Activated CD4-positive, alpha-beta memory T cell treated with anti-CD3 and anti-CD28 coated beads for 36 hours (primary cell): Measurements from ENCODE around the gene GOLGA2. TPM values are rescaled to one million over a fixed set of nuclear protein-coding genes. Genes with fewer than 3 reads are reported as not detected.

ENCODE experiments used
- CTCF ChIA-PET: fragments of 350-600 bp; sonication (Branson Sonifier 250); formaldehyde crosslinking; loops from one replicate; lab custom pipeline; 2021; ENCODE audit warnings: antibody characterized with exemption, inconsistent platforms; lab: Charles Lee
- POLR2A ChIA-PET: fragments of 350-600 bp; sonication (Branson Sonifier 250); formaldehyde crosslinking; loops from one replicate; lab custom pipeline; 2021; ENCODE audit warnings: antibody characterized with exemption; lab: Charles Lee
- DNase-seq: peaks from one replicate; pipeline ENCODE4 v3.0.0-alpha.2; 2020
- H3K27ac Mint-ChIP-seq: one replicate; pipeline ENCODE4 v1.8.0; 2021; ENCODE audit warnings: mixed read lengths
- H3K27me3 Mint-ChIP-seq: one replicate; pipeline ENCODE4 v1.8.0; 2021; ENCODE audit warnings: mixed read lengths
- H3K36me3 Mint-ChIP-seq: one replicate; pipeline ENCODE4 v1.8.0; 2021; ENCODE audit warnings: mixed read lengths
- H3K4me1 Mint-ChIP-seq: one replicate; pipeline ENCODE4 v1.8.0; 2021; ENCODE audit warnings: low read depth, mixed read lengths
- H3K4me3 Mint-ChIP-seq: one replicate; pipeline ENCODE4 v1.8.0; 2021; ENCODE audit warnings: mild to moderate bottlenecking, mixed read lengths
- H3K9me3 Mint-ChIP-seq: one replicate; pipeline ENCODE4 v1.8.0; 2021; ENCODE audit warnings: mixed read lengths
- intact Hi-C: fragments of 100-400 bp; cut with micrococcal nuclease; formaldehyde crosslinking; loops from one replicate; pipeline ENCODE4 v1.15.1; 2023
- total RNA-seq, 2 experiments: library from RNA; stranded (reverse); gene quantifications; one replicate each; pipeline ENCODE4 v1.2.3, GENCODE V29; 2021

The GOLGA2 gene
- total RNA-seq, 2 experiments from 2014 or later: 34.4 to 42.9 TPM

DNA sequence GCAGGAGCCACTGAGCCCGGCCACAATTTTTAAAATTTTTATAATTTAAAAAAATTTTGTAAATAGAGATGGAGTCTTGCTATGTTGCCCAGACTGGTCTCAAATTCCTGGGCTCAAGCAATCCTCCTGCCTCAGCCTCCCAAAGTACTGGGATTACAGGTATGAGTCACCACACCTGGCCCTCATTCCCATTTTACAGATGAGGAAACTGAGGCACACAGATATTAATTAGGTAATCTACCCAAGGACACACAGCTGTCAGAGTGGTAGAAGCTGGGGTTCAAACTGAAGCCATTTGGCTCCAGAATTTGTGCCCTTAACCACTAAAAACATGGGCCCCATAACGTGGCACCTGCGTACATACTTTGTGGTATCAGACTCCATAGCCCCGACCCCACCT lies 38.9 kb upstream of the GOLGA2 start:
- Mint-ChIP-seq H3K9me3 (no peaks in the 10 kb centered on the region), H3K4me3 (no peak overlapping the region), H3K4me1 (no peaks in the 10 kb centered on the region), H3K27ac (no peak overlapping the region), H3K36me3 (peaks cover 13% of the 10 kb centered on the region), H3K27me3 (no peaks in the 10 kb centered on the region)
- intact Hi-C loops: no loop called here
- POLR2A ChIA-PET: no interaction called here
- CTCF ChIA-PET: no interaction called here
- DNase-seq: no peak

DNA sequence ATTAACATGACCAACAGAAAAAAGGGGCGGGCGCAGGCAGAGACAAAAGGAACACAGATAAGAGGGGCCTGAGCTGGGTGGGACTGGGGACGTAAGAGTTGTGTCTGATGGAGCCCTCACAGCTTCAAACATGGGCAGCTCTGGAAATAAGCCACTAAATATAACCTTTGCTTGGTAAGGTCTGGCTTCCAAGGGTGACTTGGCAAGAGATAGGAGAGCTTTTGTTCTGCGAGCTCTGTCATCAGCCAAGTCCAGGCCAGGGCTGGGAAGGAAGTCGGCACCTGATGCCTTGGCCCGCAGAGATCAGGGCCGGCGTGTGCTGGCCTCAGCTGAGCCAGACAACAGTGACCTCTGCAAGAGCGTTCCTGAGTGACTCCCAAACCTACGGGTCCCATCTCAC lies 34.7 kb upstream of the GOLGA2 start:
- Mint-ChIP-seq H3K4me3 (no peak overlapping the region), H3K9me3 (no peaks in the 10 kb centered on the region), H3K27ac (no peak overlapping the region), H3K36me3 (peaks cover 22% of the 10 kb centered on the region), H3K4me1 (no peaks in the 10 kb centered on the region), H3K27me3 (no peaks in the 10 kb centered on the region)
- CTCF ChIA-PET: interaction anchor here (0.6 to 2.6 kb wide), 3 partner anchors 11 to 128 kb away, joined by 3 to 10 read pairs (median 4); no protein-coding TSS in a partner anchor
- DNase-seq: no peak
- intact Hi-C loops: no loop called here
- POLR2A ChIA-PET: interaction anchor here (0.9 kb wide), 1 partner anchor 36 kb away, joined by 4 read pairs; no protein-coding TSS in a partner anchor

DNA sequence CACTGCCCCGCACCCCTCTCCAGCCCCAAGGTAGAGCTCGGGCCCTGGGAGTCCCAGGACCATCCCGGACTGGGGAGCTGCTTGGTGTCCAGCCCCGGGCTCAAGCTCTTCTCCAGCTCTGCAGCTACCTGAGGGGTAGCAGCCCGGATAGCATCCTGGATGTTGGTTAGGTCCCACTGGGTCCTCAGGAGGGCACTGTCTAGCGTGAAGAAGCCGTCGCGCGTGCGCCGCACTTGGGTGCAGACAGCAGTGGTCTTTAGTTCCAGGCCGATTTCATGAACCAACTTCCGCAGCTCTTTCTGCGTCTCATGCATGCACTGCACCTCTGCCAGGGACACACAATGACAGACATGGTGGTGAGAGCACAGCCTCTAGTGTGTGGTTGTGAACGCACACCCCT lies 33.7 kb upstream of the GOLGA2 start:
- no peak overlapping the region for H3K4me3 Mint-ChIP-seq
- ChIA-PET POLR2A (no interaction called here), CTCF (interaction anchor here (1.3 to 2.6 kb wide), 2 partner anchors 14 to 32 kb away, joined by 3 to 10 read pairs; no protein-coding TSS in a partner anchor)
- DNase-seq: no peak
- no peaks in the 10 kb centered on the region for H3K9me3 Mint-ChIP-seq
- H3K4me1 Mint-ChIP-seq: no peaks in the 10 kb centered on the region
- no peak overlapping the region for H3K27ac Mint-ChIP-seq
- intact Hi-C loops: no loop called here
- H3K27me3 Mint-ChIP-seq: no peaks in the 10 kb centered on the region
- peaks cover 22% of the 10 kb centered on the region for H3K36me3 Mint-ChIP-seq

DNA sequence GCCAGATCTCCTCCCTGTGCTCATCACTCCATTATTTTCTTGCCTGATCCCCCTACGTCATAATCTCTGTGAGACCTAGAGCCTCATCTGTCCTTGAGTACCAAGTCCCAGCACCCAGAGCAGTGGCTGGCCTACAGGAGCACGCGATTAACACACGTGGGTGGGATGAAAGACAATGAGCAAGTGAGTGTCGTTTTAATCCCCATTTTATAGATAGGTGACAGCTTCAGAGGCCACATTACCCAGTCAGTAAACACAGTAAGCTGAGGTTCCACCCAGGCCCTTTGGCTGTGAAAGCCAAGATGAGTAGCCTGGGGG lies 29.1 kb upstream of the GOLGA2 start:
- CTCF ChIA-PET: no interaction called here

DNA sequence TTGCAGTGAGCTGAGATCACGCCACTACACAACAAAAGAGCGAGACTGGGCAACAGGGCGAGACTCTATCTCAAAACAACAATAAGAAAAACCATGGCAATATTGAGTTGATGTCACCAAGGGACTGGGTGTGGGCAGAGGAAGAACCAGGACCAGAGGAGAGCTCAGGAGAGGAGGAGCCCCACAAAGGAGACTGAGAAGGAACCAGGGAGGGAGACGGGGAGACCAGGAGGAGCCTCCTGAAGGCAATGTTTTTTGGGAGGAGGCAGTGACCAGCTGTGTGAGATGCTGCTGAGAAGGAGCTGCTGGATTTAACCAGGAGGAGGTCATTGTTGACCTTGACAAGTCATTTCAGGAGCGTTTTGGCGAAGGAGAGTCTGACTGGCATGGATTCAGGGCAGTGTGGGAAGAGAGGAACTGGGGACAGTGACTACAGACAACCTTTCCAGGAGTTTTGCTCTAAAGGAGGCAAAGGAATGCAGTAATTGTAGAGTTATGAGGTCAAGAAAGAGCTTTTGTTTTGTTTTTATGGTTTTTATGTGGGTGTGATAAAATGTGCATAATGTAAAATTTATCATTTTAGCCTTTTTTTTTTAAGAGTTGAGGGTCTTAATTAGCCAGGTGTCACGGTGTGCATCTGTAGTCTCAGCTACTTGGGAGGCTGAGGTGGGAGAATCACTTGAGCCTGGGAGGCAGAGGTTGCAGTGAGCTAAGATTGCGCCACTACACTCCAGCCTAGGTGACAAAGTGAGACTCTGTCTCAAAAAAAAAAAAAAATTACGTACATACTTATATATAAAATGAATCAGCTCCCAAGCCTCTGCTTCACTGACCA lies 28.5 kb upstream of the GOLGA2 start:
- H3K36me3 Mint-ChIP-seq: peaks cover 5% of the 10 kb centered on the region
- intact Hi-C loops: no loop called here
- no peaks in the 10 kb centered on the region for H3K27me3 Mint-ChIP-seq
- no peaks in the 10 kb centered on the region for H3K4me1 Mint-ChIP-seq
- DNase-seq: no peak
- ChIA-PET CTCF (interaction anchor here (0.8 to 1.1 kb wide), 2 partner anchors 43 to 362 kb away, joined by 3 read pairs; no protein-coding TSS in a partner anchor), POLR2A (interaction anchor here (1.2 kb wide), 1 partner anchor 28 kb away, joined by 4 read pairs; no protein-coding TSS in a partner anchor)
- no peaks in the 10 kb centered on the region for H3K9me3 Mint-ChIP-seq
- peak overlapping the region; percentile 60 for H3K27ac Mint-ChIP-seq
- H3K4me3 Mint-ChIP-seq: no peak overlapping the region

More for the DNA sequence above, 29.1 kb upstream of the GOLGA2 start:
- Mint-ChIP-seq H3K4me1 (no peaks in the 10 kb centered on the region), H3K4me3 (no peak overlapping the region), H3K27ac (no peak overlapping the region), H3K9me3 (no peaks in the 10 kb centered on the region), H3K36me3 (peaks cover 11% of the 10 kb centered on the region), H3K27me3 (no peaks in the 10 kb centered on the region)
- DNase-seq: no peak
- POLR2A ChIA-PET: no interaction called here
- intact Hi-C loops: no loop called here

DNA sequence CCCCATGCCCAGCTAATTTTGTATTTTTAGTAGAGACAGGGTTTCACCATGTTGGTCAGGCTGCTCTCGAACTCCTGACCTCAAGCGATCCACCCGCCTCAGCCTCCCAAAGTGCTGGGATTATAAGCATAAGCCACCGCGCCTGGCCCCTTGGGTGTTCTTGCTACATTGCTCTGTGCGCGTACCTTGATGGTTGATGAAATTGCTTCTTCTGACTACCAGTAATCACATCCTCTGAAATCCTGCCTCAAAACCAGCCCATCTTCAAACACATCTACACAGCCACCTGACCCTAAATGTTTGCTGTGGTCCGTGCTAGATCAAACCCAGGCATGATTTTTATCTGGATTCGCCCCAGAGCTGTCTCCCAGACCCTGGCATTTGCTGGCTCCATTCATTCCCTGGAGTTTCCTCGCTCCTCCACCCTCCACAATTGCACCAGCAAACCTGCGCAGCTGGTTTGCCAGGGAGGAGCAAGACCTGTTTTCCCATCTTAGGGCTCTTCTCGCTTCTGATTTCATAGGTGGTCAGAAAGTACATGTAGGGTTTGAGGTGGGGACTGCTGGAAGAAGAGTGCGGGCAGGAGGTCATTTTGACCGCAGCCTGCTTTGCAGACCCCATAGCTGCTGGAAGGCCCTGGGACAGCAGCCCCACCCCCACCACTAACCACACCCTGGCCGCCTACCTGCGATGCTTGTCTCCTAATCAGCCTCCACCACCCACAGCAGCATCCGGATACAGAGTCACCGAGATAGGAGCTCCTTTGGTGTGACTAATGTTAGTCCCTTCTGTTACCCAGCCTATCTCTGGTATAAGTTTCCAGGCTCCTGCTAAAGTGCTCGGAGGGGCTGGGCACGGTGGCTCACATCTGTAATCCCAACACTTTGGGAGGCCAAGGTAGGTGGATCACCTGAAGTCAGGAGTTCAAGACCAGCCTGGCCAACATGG lies 23.0 kb upstream of the GOLGA2 start:
- ChIA-PET CTCF (interaction anchor here (1.0 kb wide), 1 partner anchor 64 kb away, joined by 5 read pairs; no protein-coding TSS in a partner anchor), POLR2A (interaction anchor here (1.1 kb wide), 1 partner anchor 37 kb away, joined by 3 read pairs; no protein-coding TSS in a partner anchor)
- intact Hi-C loops: loop anchor here (5.0 kb wide), 1 partner anchor 63 kb away; no protein-coding TSS in a partner anchor
- H3K4me3 Mint-ChIP-seq: no peak overlapping the region
- no peaks in the 10 kb centered on the region for H3K27me3 Mint-ChIP-seq
- H3K27ac Mint-ChIP-seq: no peak overlapping the region
- no peaks in the 10 kb centered on the region for H3K4me1 Mint-ChIP-seq
- no peaks in the 10 kb centered on the region for H3K36me3 Mint-ChIP-seq
- no peak for DNase-seq
- H3K9me3 Mint-ChIP-seq: no peaks in the 10 kb centered on the region

DNA sequence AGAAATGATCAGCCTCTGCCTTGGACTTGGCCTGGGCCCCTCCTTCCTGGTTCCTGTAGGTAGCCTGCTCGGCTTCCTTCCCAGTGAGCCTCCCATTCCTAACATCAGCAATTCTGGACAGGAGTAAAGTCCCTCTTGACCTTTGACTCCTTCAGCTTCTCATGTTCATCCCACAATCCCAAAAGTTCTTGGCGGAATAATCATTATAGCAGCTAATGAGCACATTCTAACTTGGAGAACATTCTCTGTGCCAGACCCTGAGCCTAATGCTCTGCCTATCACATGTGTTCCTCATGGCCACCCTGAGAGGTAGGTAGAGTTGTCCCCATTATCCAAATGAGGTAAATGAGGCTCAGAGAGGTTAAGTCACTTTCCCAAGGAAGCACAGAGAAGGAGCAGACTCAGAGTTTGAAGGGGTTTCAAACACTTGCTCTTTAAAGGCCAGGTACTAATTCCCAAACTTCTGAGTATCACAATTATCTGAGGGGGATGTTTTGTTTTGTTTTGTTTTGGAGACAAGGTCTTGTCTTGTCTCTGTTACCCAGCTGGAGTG lies 21.5 kb upstream of the GOLGA2 start:
- H3K9me3 Mint-ChIP-seq: no peaks in the 10 kb centered on the region
- POLR2A ChIA-PET: interaction anchor here (0.7 kb wide), 1 partner anchor 111 kb away, joined by 3 read pairs; no protein-coding TSS in a partner anchor
- intact Hi-C loops: loop anchor here (5.0 kb wide), 1 partner anchor 65 kb away; no protein-coding TSS in a partner anchor
- H3K27ac Mint-ChIP-seq: no peak overlapping the region
- no peaks in the 10 kb centered on the region for H3K36me3 Mint-ChIP-seq
- H3K27me3 Mint-ChIP-seq: no peaks in the 10 kb centered on the region
- H3K4me3 Mint-ChIP-seq: no peak overlapping the region
- DNase-seq: no peak
- CTCF ChIA-PET: interaction anchor here (0.7 to 1.0 kb wide), 3 partner anchors 44 to 65 kb away, joined by 3 to 5 read pairs (median 4); no protein-coding TSS in a partner anchor
- H3K4me1 Mint-ChIP-seq: no peaks in the 10 kb centered on the region

DNA sequence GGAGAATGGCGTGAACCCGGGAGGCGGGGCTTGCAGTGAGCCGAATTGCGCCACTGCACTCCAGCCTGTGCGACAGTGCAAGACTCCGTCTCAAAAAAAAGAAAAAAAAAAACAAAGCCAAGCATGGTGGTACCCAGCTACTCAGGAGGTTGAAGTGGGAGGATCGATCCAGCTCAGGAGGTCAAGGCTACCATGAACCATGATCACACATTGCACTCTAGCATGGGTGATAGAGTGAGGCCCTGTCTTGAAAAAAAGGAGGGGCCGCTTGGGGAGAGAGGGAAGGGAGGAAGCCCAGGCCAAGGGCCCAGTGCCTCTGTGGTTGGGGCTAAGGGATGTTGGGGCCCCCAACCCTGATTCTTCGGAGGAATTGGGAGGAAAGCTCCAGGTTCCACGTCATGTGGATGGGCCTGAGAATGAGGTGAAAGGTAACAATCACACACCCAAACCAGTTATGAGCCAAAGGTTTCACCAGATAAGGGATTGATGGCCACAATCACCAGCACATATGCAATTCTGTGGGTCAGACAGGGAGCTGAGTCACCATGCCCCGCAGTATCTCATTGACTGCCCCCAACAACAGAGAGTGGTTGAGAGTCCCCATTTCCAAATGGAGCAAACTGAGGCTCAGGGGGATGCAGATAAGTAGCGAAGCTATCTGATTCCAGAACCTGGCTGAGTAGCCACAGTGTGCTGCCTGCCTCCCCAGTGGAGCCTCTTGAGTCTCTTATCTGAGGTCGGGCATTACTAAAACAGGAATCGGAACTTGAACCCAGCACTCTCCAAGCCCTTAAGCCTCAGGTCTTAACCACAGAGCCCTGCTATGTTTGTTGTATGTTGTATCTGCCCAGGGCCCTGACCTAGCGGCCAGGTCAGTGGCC lies 20.8 kb upstream of the GOLGA2 start:
- DNase-seq: no peak
- CTCF ChIA-PET: interaction anchor here (0.7 to 1.5 kb wide), 5 partner anchors 13 to 66 kb away, joined by 3 to 10 read pairs (median 4); no protein-coding TSS in a partner anchor
- no peak overlapping the region for H3K4me3 Mint-ChIP-seq
- no peaks in the 10 kb centered on the region for H3K36me3 Mint-ChIP-seq
- no peak overlapping the region for H3K27ac Mint-ChIP-seq
- no peaks in the 10 kb centered on the region for H3K27me3 Mint-ChIP-seq
- H3K9me3 Mint-ChIP-seq: no peaks in the 10 kb centered on the region
- POLR2A ChIA-PET: interaction anchor here (1.2 kb wide), 1 partner anchor 45 kb away, joined by 5 read pairs; no protein-coding TSS in a partner anchor
- intact Hi-C loops: loop anchor here (5.0 kb wide), 1 partner anchor 66 kb away; no protein-coding TSS in a partner anchor
- no peaks in the 10 kb centered on the region for H3K4me1 Mint-ChIP-seq

DNA sequence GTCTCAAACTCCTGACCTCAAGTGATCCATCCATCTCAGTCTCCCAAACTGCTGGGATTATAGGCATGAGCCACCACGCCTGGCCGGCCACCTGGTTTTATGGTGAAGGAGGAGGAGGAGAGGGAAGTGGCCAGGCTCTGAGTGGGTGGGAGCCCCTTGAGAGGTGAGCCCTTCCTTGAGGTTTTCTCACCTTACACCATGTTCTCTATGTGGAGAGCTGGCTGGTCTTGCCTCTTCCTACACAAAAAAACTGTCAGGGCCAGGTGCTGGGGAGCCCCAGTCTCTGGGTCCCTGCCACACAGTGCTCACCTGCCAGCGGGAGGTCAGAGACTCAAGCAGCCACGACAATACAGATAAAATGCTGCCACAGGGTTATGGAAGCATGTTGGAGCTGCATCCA lies 18.3 kb upstream of the GOLGA2 start:
- H3K4me1 Mint-ChIP-seq: no peaks in the 10 kb centered on the region
- ChIA-PET POLR2A (no interaction called here), CTCF (interaction anchor here (1.3 to 1.8 kb wide), 4 partner anchors 42 to 129 kb away, joined by 3 to 19 read pairs (median 8); partner anchors contain the start of gene CERCAM)
- no peaks in the 10 kb centered on the region for H3K36me3 Mint-ChIP-seq
- no peaks in the 10 kb centered on the region for H3K27me3 Mint-ChIP-seq
- DNase-seq: no peak
- H3K9me3 Mint-ChIP-seq: no peaks in the 10 kb centered on the region
- H3K4me3 Mint-ChIP-seq: no peak overlapping the region
- no peak overlapping the region for H3K27ac Mint-ChIP-seq
- intact Hi-C loops: no loop called here

DNA sequence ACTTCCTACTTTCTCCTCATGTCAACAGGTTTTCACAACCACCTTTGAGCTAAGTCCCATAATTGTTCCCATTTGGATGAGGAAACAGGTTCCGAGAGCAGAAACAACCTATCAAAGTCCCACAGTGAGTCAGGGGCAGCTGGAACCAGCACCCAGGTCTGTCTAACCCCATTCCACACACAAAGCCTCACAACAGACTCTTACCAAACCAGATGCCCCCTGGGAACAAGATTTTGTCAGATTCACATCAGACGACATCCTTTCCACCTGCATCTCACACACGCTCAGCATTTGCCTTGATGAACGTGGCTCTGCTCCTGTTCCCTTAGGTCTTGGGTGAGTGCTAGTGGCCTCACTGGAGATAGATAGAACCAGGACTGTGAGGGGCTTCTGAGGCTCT lies 17.3 kb upstream of the GOLGA2 start:
- H3K27ac Mint-ChIP-seq: no peak overlapping the region
- no peaks in the 10 kb centered on the region for H3K27me3 Mint-ChIP-seq
- no peaks in the 10 kb centered on the region for H3K36me3 Mint-ChIP-seq
- ChIA-PET CTCF (interaction anchor here (1.3 to 1.8 kb wide), 2 partner anchors 49 to 69 kb away, joined by 3 to 10 read pairs; no protein-coding TSS in a partner anchor), POLR2A (interaction anchor here (0.6 kb wide), 1 partner anchor 41 kb away, joined by 3 read pairs; no protein-coding TSS in a partner anchor)
- intact Hi-C loops: no loop called here
- H3K9me3 Mint-ChIP-seq: no peaks in the 10 kb centered on the region
- no peak overlapping the region for H3K4me3 Mint-ChIP-seq
- DNase-seq: no peak
- H3K4me1 Mint-ChIP-seq: no peaks in the 10 kb centered on the region
